Esophagus muscularis mucosa (tissue), 4 donors: Measurements from ENCODE around the gene UCHL1.

Experiments used
- CTCF ChIP-seq, 3 experiments: fragments of 200-600 bp in 2 of 3; fragments of 450-650 bp in 1 of 3; sonication (generic) in 2 of 3; IDR thresholded peaks; one replicate each; pipeline ENCODE4 v1.5.1; 2017 to 2019; ENCODE audit warnings: antibody characterized with exemption in 3 of 3, mild to moderate bottlenecking in 2 of 3, moderate library complexity in 1 of 3
- EP300 ChIP-seq: sonication (generic); formaldehyde crosslinking; IDR thresholded peaks from one replicate; pipeline ENCODE4 v1.6.1; 2017; ENCODE audit warnings: antibody characterized with exemption
- POLR2A ChIP-seq: fragments of 450-650 bp; IDR thresholded peaks from one replicate; pipeline ENCODE4 v1.6.1; 2017; ENCODE audit warnings: antibody characterized with exemption, moderate library complexity, mild to moderate bottlenecking, low read depth
- POLR2AphosphoS5 ChIP-seq, 2 donors: sonication (generic); formaldehyde crosslinking; IDR thresholded peaks; one replicate each; pipeline ENCODE4 v1.6.1; 2017; ENCODE audit warnings: antibody characterized with exemption in 2 of 2

GRCh38 chr4:41236032-41236431 is 20.7 kb upstream of the UCHL1 start:
- no peak for TF ChIP-seq CTCF (IDR thresholded peaks at IDR 0.05)
- no peak for TF ChIP-seq POLR2AphosphoS5 (IDR thresholded peaks at IDR 0.05)
- no peak for TF ChIP-seq POLR2A
- TF ChIP-seq EP300 = no peak
